HepG2 (cell line): ENCODE measurements around the gene NLE1. TPM values are rescaled to one million over a fixed set of nuclear protein-coding genes. Genes with fewer than 3 reads are reported as not detected.
A peak's percentile ranks its signal among the peaks of the same experiment; 100 is the strongest.

Experiments
- ATAC-seq: fragments of 200-7000 bp; cut with Tn5 transposase; 3 replicates; pipeline ENCODE4 v1.9.1; 2020; ENCODE audit warnings: mild to moderate bottlenecking, moderate library complexity
- BruUV-seq: library from RNA; stranded (reverse); fragments of 400-500 nt; replicated peaks from 2 replicates; lab custom pipeline; 2021; lab: Mats Ljungman, UMichigan
- CTCF ChIA-PET: fragments of 300-600 bp; formaldehyde crosslinking; extraction: SDS; loops from one replicate; lab custom pipeline; 2021; ENCODE audit warnings: low total read pairs, inconsistent platforms, low intra/inter-chr PET ratio; lab: Yijun Ruan, JAX
- POLR2A ChIA-PET: fragments of 350-600 bp; sonication (Branson Sonifier 250); formaldehyde crosslinking; loops from one replicate; lab custom pipeline; 2020; ENCODE audit warnings: antibody characterized with exemption, inconsistent platforms; lab: Yijun Ruan, JAX
- DNase-seq: peaks from one replicate; pipeline ENCODE4 v3.0.0-alpha.2; 2015; ENCODE audit warnings: low spot score
- FAIRE-seq: peaks from 3 replicates; lab custom pipeline; 2011; peaks lifted over from hg19 to GRCh38; lab: Jason Lieb, UNC
- H2AFZ ChIP-seq: one replicate; pipeline ENCODE4 v1.6.1; 2011; ENCODE audit warnings: low read length, inconsistent platforms
- H3K27ac ChIP-seq: fragments of 300-600 bp; 3 replicates; pipeline ENCODE4 v1.8.0; 2011; ENCODE audit warnings: mixed run types, mild to moderate bottlenecking, mixed read lengths, low read length, inconsistent platforms; ENCODE audit not compliant: insufficient read depth; ENCODE audit errors: extremely low read length
- H3K27me3 ChIP-seq, 2 experiments: fragments of 200-600 bp in 1 of 2; 2 replicates in 1 of 2; 3 replicates in 1 of 2; pipeline versions ENCODE4 v1.6.0 to v1.8.0; 2011; ENCODE audit warnings: low read length in 2 of 2, mild to moderate bottlenecking in 2 of 2, moderate library complexity in 2 of 2, inconsistent platforms in 1 of 2; ENCODE audit not compliant: insufficient read depth in 2 of 2, control insufficient read depth in 1 of 2
- H3K36me3 ChIP-seq, 2 experiments: fragments of 200-600 bp in 1 of 2; replicated peaks in 1 of 2; 2 replicates in 1 of 2; 3 replicates in 1 of 2; pipeline versions ENCODE4 v1.5.1 to v1.8.0; 2011; ENCODE audit warnings: low read length in 2 of 2, inconsistent platforms in 1 of 2; ENCODE audit not compliant: insufficient read depth in 2 of 2, control insufficient read depth in 1 of 2
- H3K4me1 ChIP-seq: 2 replicates; pipeline ENCODE4 v1.5.1; 2012; ENCODE audit warnings: low read length, inconsistent platforms; ENCODE audit not compliant: insufficient read depth
- H3K4me2 ChIP-seq: 2 replicates; pipeline ENCODE4 v1.6.0; 2011; ENCODE audit warnings: low read depth, low read length, inconsistent platforms
- H3K4me3 ChIP-seq, 3 experiments: fragments of 200-600 bp in 1 of 3; sonication (generic), shearing (Covaris generic) in 1 of 3; replicated peaks in 1 of 3; 2 replicates each; pipeline ENCODE4 v1.5.1; 2011 to 2016; ENCODE audit warnings: low read length in 3 of 3, inconsistent platforms in 2 of 3, low read depth in 2 of 3, mild to moderate bottlenecking in 2 of 3, control low read depth in 1 of 3, mixed read lengths in 1 of 3; ENCODE audit not compliant: insufficient read depth in 1 of 3
- H3K79me2 ChIP-seq: one replicate; pipeline ENCODE4 v1.6.1; 2011; ENCODE audit warnings: low read length, inconsistent platforms; ENCODE audit not compliant: insufficient read depth
- H3K9ac ChIP-seq: 2 replicates; pipeline ENCODE4 v1.6.0; 2011; ENCODE audit warnings: mild to moderate bottlenecking, low read depth, low read length, inconsistent platforms; ENCODE audit not compliant: insufficient read depth
- H3K9me3 ChIP-seq: 2 replicates; pipeline ENCODE4 v1.5.1; 2012; ENCODE audit warnings: mild to moderate bottlenecking, low read length
- H4K20me1 ChIP-seq: 2 replicates; pipeline ENCODE4 v1.6.0; 2011; ENCODE audit warnings: inconsistent platforms, mild to moderate bottlenecking, low read length, moderate library complexity; ENCODE audit not compliant: insufficient read depth
- CTCF ChIP-seq: sonication (generic); formaldehyde crosslinking; IDR thresholded peaks from 2 replicates; pipeline ENCODE4 v1.5.0; 2020; ENCODE audit warnings: mild to moderate bottlenecking, missing genetic modification reagents, moderate library complexity
- LBX2 ChIP-seq: sonication (generic); formaldehyde crosslinking; IDR thresholded peaks from 2 replicates; pipeline ENCODE4 v1.5.0; 2020; ENCODE audit warnings: missing genetic modification reagents, mild to moderate bottlenecking, borderline replicate concordance
- PAX8 ChIP-seq: sonication (generic); formaldehyde crosslinking; IDR thresholded peaks from 2 replicates; pipeline ENCODE4 v1.8.0; 2022; ENCODE audit warnings: mild to moderate bottlenecking, missing genetic modification reagents, borderline replicate concordance
- PTBP1 ChIP-seq: fragments of 200-400 bp; formaldehyde crosslinking; IDR thresholded peaks from 2 replicates; pipeline ENCODE4 v1.6.1; 2018; ENCODE audit warnings: low read length, low read depth; ENCODE audit not compliant: poor library complexity, severe bottlenecking
- ZNF34 ChIP-seq: sonication (generic); formaldehyde crosslinking; IDR thresholded peaks from 2 replicates; pipeline ENCODE4 v1.4.0; 2020; ENCODE audit warnings: mild to moderate bottlenecking, missing genetic modification reagents, borderline replicate concordance
- ZNF44 ChIP-seq: sonication (generic); formaldehyde crosslinking; IDR thresholded peaks from 2 replicates; pipeline ENCODE4 v1.5.1; 2020; ENCODE audit warnings: mild to moderate bottlenecking, missing genetic modification reagents
- WGBS: methylation state at CpG from one replicate; pipeline ENCODE4 v1.1.6; 2017; ENCODE audit warnings: low lambda C conversion rate; 5-methylcytosine and 5-hydroxymethylcytosine counted together
- in situ Hi-C: cut with HindIII; loops from 2 replicates; pipeline ENCODE4 v1.10.0; 2017; ENCODE audit warnings: low pct_unique_long_range_greater_than_20kb; ENCODE audit not compliant: extremely low pct_ligation_motif_present
- intact Hi-C: fragments of 100-400 bp; cut with micrococcal nuclease; formaldehyde crosslinking; loops from one replicate; pipeline ENCODE4 v1.10.0; 2022; ENCODE audit not compliant: unreplicated experiment
- polyA plus RNA-seq, 8 experiments: library from polyadenylated mRNA; depleted of rRNA in 3 of 8; stranded (reverse) in 7 of 8; unstranded in 1 of 8; fragments of >200 nt; fragmentation: Illumina TruSeq in 4 of 8; extraction: Trizol in 4 of 8; gene quantifications; 2 replicates each; pipeline versions ENCODE4 v1.2.1 to v1.2.3, GENCODE V29; 2011 to 2016; ENCODE audit warnings: low read depth in 4 of 8, missing spikeins in 1 of 8, mixed read lengths in 1 of 8; ENCODE audit not compliant: insufficient read depth in 1 of 8
- total RNA-seq, 5 experiments: library from RNA; depleted of rRNA; stranded (reverse); fragments of >200 nt; fragmentation: Illumina TruSeq; extraction: Trizol; gene quantifications; 2 replicates each; pipeline ENCODE4 v1.2.3, GENCODE V29; 2016; ENCODE audit warnings: low read depth in 1 of 5

NLE1 gene
- total and polyA plus RNA-seq, 2 of the 13 experiments (the other 11 are each of a cell fraction or from before 2014, with no cell fraction given): 20.3 to 34.5 TPM

GRCh38 chr17:35149941-35150340 lies 7.8 kb upstream of the NLE1 start:
- H4K20me1 ChIP-seq: no peaks in the 10 kb centered on the region
- TF ChIP-seq PTBP1: no peak
- TF ChIP-seq ZNF44 (CRISPR knock-in tag): no peak
- no peak for TF ChIP-seq PAX8 (CRISPR knock-in tag)
- no peak for ATAC-seq
- H3K4me1 ChIP-seq: peaks cover 23% of the 10 kb centered on the region
- CTCF ChIA-PET: no interaction called here
- peaks cover 8 to 40% of the 10 kb centered on the region in 2 experiments; a peak in 3 of 5 replicates for H3K27me3 ChIP-seq
- H3K36me3 ChIP-seq: no peaks in the 10 kb centered on the region
- in situ Hi-C loops: no loop called here
- no peak overlapping the region for H3K4me3 ChIP-seq
- POLR2A ChIA-PET: no interaction called here
- H2AFZ ChIP-seq: no peak overlapping the region
- 57% methylated on average over 1 of the region's 11 CpGs for WGBS
- no peak overlapping the region for H3K27ac ChIP-seq
- intact Hi-C loops: no loop called here
- no peaks in the 10 kb centered on the region for H3K9me3 ChIP-seq
- no peak overlapping the region for H3K9ac ChIP-seq
- no peaks in the 10 kb centered on the region for H3K79me2 ChIP-seq
- DNase-seq: no peak
- no peak overlapping the region for H3K4me2 ChIP-seq
- BruUV-seq: no TSS peak
- FAIRE-seq: no peak

DNA sequence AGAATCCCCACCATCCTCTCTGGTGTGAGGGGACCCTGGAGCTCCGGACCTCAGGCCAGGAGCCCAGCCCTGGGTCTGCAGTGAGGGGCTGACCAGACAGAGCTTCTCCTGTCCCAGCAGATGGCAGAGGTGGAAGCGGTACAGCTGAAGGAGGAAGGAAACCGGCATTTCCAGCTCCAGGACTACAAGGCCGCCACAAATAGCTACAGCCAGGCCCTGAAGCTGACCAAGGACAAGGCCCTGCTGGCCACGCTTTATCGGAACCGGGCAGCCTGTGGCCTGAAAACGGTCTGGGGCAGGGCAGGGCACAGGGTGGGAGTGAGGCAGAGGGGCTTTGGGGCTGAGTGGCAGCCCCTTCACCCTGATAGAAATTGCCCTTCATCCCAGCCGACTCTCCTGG lies 6.0 kb upstream of the NLE1 start:
- Histone ChIP-seq H3K4me1 (peaks cover 31% of the 10 kb centered on the region), H2AFZ (no peak overlapping the region), H3K4me2 (no peak overlapping the region), H3K79me2 (no peaks in the 10 kb centered on the region), H3K9me3 (no peaks in the 10 kb centered on the region), H4K20me1 (no peaks in the 10 kb centered on the region), H3K36me3 (no peaks in the 10 kb centered on the region), H3K27ac (no peak overlapping the region), H3K27me3 (peaks cover 8 to 39% of the 10 kb centered on the region in 2 experiments; a peak in 3 of 5 replicates), H3K4me3 (no peak overlapping the region), H3K9ac (no peak overlapping the region)
- BruUV-seq: no TSS peak
- intact Hi-C loops: no loop called here
- in situ Hi-C loops: no loop called here
- peak; percentile 49 for ATAC-seq
- no peak for FAIRE-seq
- CTCF ChIA-PET: no interaction called here
- DNase-seq: no peak
- no peak for TF ChIP-seq ZNF34 (CRISPR knock-in tag)
- TF ChIP-seq LBX2 (CRISPR knock-in tag): no peak
- TF ChIP-seq CTCF (CRISPR knock-in tag): 0 out of 2 replicates have a peak, but pooled peaks have one; percentile 13
- POLR2A ChIA-PET: interaction anchor here (1.3 kb wide), 1 partner anchor 17 kb away, joined by 4 read pairs; no protein-coding TSS in a partner anchor
- WGBS: 26% methylated on average over 8 of the region's 9 CpGs
